Measurements from ENCODE around the gene TEAD2. TPM values are rescaled to one million over a fixed set of nuclear protein-coding genes. Genes with fewer than 3 reads are reported as not detected.

Gene TEAD2
- total and polyA plus RNA-seq, 9 of the 15 experiments (the other 6 are each of a cell fraction or from before 2014, with no cell fraction given) = 1.6 to 27.0 (median 13.9) TPM

DNA sequence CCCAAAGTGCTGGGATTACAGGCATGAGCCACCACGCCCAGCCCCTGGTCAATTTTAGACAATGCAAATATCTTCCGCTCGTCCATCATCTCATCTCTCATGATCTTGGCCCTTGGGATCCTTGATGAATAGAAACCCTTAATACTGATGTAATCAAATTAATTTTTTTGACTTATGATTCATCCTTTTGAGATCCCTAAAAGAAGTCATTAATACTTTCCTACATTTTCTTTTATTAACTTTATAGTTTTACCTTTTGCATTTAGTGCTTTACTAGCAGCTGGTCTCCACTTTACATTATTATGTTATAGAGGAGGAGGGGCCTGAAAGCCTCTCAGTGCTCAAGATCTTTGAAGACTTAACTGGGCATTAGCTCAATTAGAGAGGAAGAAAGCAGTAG lies 18.2 kb upstream of the TEAD2 start:
- ATAC-seq (no peak), FAIRE-seq (no peak), DNase-seq (ENCODE audit: extremely low read depth in 1 of 4, low spot score in 3 of 4) (no peak)
- no TSS peak for BruUV-seq (replicated peaks)
- peaks cover 6% of the 10 kb centered on the region for H3K9me3 ChIP-seq (replicated peaks; ENCODE audit: control insufficient read depth, insufficient read depth, low read depth, low read length)
- H3K9ac ChIP-seq (ENCODE audit: insufficient read depth in 1 of 2, low read depth in 2 of 2, low read length in 2 of 2) = no peak overlapping the region
- H3K9me1 ChIP-seq (ENCODE audit: control insufficient read depth, insufficient read depth, low read length) = no peaks in the 10 kb centered on the region
- intact Hi-C loops (cut with micrococcal nuclease) = no loop called here
- H3K27ac ChIP-seq (ENCODE audit: extremely low read depth, low read depth, low read length) = no peak overlapping the region
- no peak overlapping the region for H3K4me3 ChIP-seq
- no peak for TF ChIP-seq TAF7 (tag; IDR thresholded peaks at IDR 0.05)
- TF ChIP-seq ZNF133 (CRISPR knock-in tag; IDR thresholded peaks at IDR 0.05) = no peak
- no peak for TF ChIP-seq RCOR1 (IDR thresholded peaks at IDR 0.05; ENCODE audit: borderline replicate concordance in 1 of 2, low read depth in 2 of 2, low read length in 2 of 2)
- TF ChIP-seq ZNF583 (CRISPR knock-in tag; IDR thresholded peaks at IDR 0.05) = no peak
- no peak for TF ChIP-seq NR2F6 (CRISPR knock-in tag; IDR thresholded peaks at IDR 0.05)
- TF ChIP-seq BRF1 (IDR thresholded peaks at IDR 0.05; ENCODE audit: borderline replicate concordance, extremely low read depth, insufficient read length) = no peak
- TF ChIP-seq TEAD4 (IDR thresholded peaks at IDR 0.05; ENCODE audit: low read length) = no peak
- no peak for TF ChIP-seq TEAD4 (CRISPR knock-in tag; IDR thresholded peaks at IDR 0.05; ENCODE audit: borderline replicate concordance)
- TF ChIP-seq PYGO2 (tag; IDR thresholded peaks at IDR 0.05) = no peak
- TF ChIP-seq, protein P1, sequence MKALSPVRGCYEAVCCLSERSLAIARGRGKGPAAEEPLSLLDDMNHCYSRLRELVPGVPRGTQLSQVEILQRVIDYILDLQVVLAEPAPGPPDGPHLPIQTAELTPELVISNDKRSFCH (CRISPR knock-in tag; IDR thresholded peaks at IDR 0.05) = no peak
- TF ChIP-seq, protein P1 (tag; IDR thresholded peaks at IDR 0.05) = no peak
- no peak for TF ChIP-seq NCOA4 (IDR thresholded peaks at IDR 0.05; ENCODE audit: partially characterized antibody)
- no peak for TF ChIP-seq ZNF589 (CRISPR knock-in tag; IDR thresholded peaks at IDR 0.05; ENCODE audit: low read depth)
- TF ChIP-seq KLF1 (tag; IDR thresholded peaks at IDR 0.05) = no peak
- no peak for TF ChIP-seq COPS2 (conservative IDR thresholded peaks at IDR 0.05)
- no peak for TF ChIP-seq CBX3 (IDR thresholded peaks at IDR 0.05; ENCODE audit: borderline replicate concordance in 1 of 2, low read length in 2 of 2)
- no peaks in the 10 kb centered on the region for H3K36me3 ChIP-seq (ENCODE audit: control insufficient read depth, insufficient read depth, low read length)
- CTCF ChIA-PET (ENCODE audit: low intra/inter-chr PET ratio) = no interaction called here
- H2AFZ ChIP-seq (ENCODE audit: low read depth, low read length) = no peak overlapping the region
- no peak overlapping the region for H3K4me2 ChIP-seq (ENCODE audit: insufficient read depth, low read length)
- no peaks in the 10 kb centered on the region for H4K20me1 ChIP-seq (replicated peaks; ENCODE audit: control insufficient read depth, insufficient read depth, low read length)
- H3K79me2 ChIP-seq (ENCODE audit: control insufficient read depth, insufficient read depth, low read length) = no peaks in the 10 kb centered on the region
- no peaks in the 10 kb centered on the region; a peak in 1 of 5 replicates for H3K4me1 ChIP-seq (replicated peaks in 1 of 2; ENCODE audit: control insufficient read depth in 2 of 2, insufficient read depth in 2 of 2, low read length in 2 of 2)
- 23% methylated on average over 3 of the region's 3 CpGs for WGBS (ENCODE audit: insufficient coverage, low coverage, missing lambda C conversion rate)
- POLR2A ChIA-PET = interaction anchor here (0.6 to 0.7 kb wide), 2 partner anchors 336 to 1639 kb away, joined by 3 read pairs; no protein-coding TSS in a partner anchor
- no peaks in the 10 kb centered on the region for H3K27me3 ChIP-seq (ENCODE audit: control insufficient read depth in 2 of 2, insufficient read depth in 2 of 2, low read length in 2 of 2)
- in situ Hi-C loops (cut with MboI) = no loop called here

Data from K562 (cell line).